KOPT-K1 (cell line): ENCODE measurements around the gene PPP1R2B.

Source experiments
- H3K27ac ChIP-seq: fragments of 200-600 bp; sonication (generic); 2 replicates; pipeline ENCODE4 v1.5.1; 2016; ENCODE audit warnings: antibody characterized with exemption, mild to moderate bottlenecking, low read depth, low read length; ENCODE audit not compliant: poor library complexity, severe bottlenecking
- H3K36me3 ChIP-seq: fragments of 200-600 bp; sonication (generic); 2 replicates; pipeline ENCODE4 v1.5.1; 2017; ENCODE audit warnings: antibody characterized with exemption, mild to moderate bottlenecking, low read length, moderate library complexity; ENCODE audit not compliant: insufficient read depth
- H3K9me3 ChIP-seq: fragments of 200-600 bp; sonication (generic); 2 replicates; pipeline ENCODE4 v1.5.1; 2017; ENCODE audit warnings: antibody characterized with exemption, low read length, mild to moderate bottlenecking; ENCODE audit not compliant: insufficient read depth, poor library complexity, severe bottlenecking

Gene PPP1R2B

GRCh38 chr5:156850206-156850751, at the start of gene PPP1R2B:
PPP1R2B (plus strand) TSS chr5:156850295; CDS start chr5:156850563, 268 bp downstream.
- Histone ChIP-seq H3K27ac (no peak within 1 kb of the TSS), H3K36me3 (no peaks in the 10 kb centered on the region), H3K9me3 (peaks cover 3% of the 10 kb centered on the region)

- Histone ChIP-seq H3K36me3 (no peaks in the 10 kb centered on the region), H3K9me3 (no peaks in the 10 kb centered on the region), H3K27ac (no peak overlapping the region)
Observed at GRCh38 chr5:156800929-156801328, 49.2 kb upstream of the PPP1R2B start.

- Histone ChIP-seq H3K36me3 (no peaks in the 10 kb centered on the region), H3K27ac (no peak overlapping the region), H3K9me3 (no peaks in the 10 kb centered on the region)
Observed at GRCh38 chr5:156802501-156802900, 47.6 kb upstream of the PPP1R2B start.

- Histone ChIP-seq H3K36me3 (no peaks in the 10 kb centered on the region), H3K27ac (no peak overlapping the region), H3K9me3 (no peaks in the 10 kb centered on the region)
Observed at GRCh38 chr5:156803404-156803803, 46.7 kb upstream of the PPP1R2B start.

- no peak overlapping the region for H3K27ac ChIP-seq
- H3K9me3 ChIP-seq, result no peaks in the 10 kb centered on the region
- H3K36me3 ChIP-seq, result no peaks in the 10 kb centered on the region
Observed at GRCh38 chr5:156812959-156813358, 37.1 kb upstream of the PPP1R2B start.

DNA sequence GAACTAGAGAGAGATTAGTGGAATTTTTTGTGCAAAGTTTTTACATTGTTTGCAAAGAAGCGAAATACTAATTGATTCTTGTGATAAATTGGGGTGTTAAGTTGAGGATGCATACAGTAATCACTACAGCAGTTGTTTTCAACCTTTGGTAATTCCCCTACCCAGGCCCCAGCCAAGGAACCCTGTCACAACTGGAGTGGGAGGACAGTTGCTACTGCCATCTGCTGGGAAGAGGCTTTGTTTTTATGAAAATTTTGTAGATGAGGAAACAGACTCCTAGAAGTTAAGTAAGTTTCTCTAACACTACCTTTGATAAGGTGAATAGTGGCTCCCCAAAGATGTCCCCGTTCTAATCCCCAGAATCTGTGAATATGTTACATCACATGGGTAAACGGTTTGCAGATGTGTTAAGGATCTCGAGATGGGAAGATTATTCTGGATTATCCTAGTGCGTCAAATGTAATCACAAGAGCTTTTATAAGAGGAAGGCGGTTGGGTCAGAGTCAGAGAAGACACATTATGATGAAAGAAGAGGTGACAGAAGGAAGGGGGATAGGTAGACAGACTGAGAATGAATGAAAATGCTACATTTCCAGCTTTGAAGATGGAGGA, 34.0 kb upstream of the PPP1R2B start:
- no peaks in the 10 kb centered on the region for H3K9me3 ChIP-seq
- no peaks in the 10 kb centered on the region for H3K36me3 ChIP-seq
- H3K27ac ChIP-seq, result no peak overlapping the region

DNA sequence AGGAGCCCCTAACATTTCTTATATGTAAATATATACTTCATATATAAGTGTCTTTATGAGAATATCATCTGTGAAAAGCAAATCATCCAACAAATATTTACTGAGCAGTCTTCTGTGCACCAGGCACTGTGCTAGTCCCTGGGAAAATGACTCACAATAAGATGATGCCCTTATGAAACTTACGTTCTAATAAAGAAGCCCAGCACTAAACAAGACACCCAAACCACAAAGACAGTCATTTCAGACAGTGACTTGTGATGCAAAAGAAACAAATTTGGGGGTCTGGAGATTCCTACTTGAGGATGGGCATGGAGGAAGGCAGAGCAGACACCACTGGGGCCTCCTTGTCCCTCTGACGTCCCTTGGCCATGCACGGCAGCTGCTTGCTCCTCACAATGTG, 30.6 kb upstream of the PPP1R2B start:
- no peaks in the 10 kb centered on the region for H3K9me3 ChIP-seq
- H3K36me3 ChIP-seq, result no peaks in the 10 kb centered on the region
- H3K27ac ChIP-seq, result no peak overlapping the region

- H3K27ac ChIP-seq, result no peak overlapping the region
- no peaks in the 10 kb centered on the region for H3K36me3 ChIP-seq
- H3K9me3 ChIP-seq, result no peaks in the 10 kb centered on the region
Observed at GRCh38 chr5:156819967-156820581, 30.0 kb upstream of the PPP1R2B start.

- Histone ChIP-seq H3K36me3 (no peaks in the 10 kb centered on the region), H3K27ac (no peak overlapping the region), H3K9me3 (no peaks in the 10 kb centered on the region)
Observed at GRCh38 chr5:156824241-156824640, 25.9 kb upstream of the PPP1R2B start.

GRCh38 chr5:156824800-156825199, 25.3 kb upstream of the PPP1R2B start:
- H3K36me3 ChIP-seq, result no peaks in the 10 kb centered on the region
- no peaks in the 10 kb centered on the region for H3K9me3 ChIP-seq
- H3K27ac ChIP-seq, result no peak overlapping the region

- no peak overlapping the region for H3K27ac ChIP-seq
- no peaks in the 10 kb centered on the region for H3K9me3 ChIP-seq
- no peaks in the 10 kb centered on the region for H3K36me3 ChIP-seq
Observed at GRCh38 chr5:156825688-156826087, 24.4 kb upstream of the PPP1R2B start.

DNA sequence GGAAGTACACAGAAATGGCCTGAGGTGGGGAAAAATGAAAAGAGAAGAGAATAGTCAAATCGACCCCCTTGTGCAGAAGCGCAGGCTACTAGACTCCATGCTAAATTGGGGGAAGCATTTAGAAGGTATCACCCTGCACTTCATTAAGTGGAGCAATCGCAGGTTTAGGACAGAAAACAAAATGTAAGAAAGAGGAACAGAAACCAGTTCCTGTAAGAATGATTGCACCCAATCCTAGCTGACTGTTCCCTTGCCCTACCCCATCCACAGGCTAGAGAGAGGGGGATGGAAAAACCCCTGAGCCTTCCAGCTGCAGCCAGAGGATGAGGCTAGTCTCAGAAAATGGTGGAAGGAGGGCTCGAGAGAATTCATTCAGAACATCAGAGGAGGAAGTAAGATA, 23.9 kb upstream of the PPP1R2B start:
- Histone ChIP-seq H3K27ac (no peak overlapping the region), H3K36me3 (no peaks in the 10 kb centered on the region), H3K9me3 (no peaks in the 10 kb centered on the region)

- no peaks in the 10 kb centered on the region for H3K36me3 ChIP-seq
- no peak overlapping the region for H3K27ac ChIP-seq
- H3K9me3 ChIP-seq, result no peaks in the 10 kb centered on the region
Observed at GRCh38 chr5:156834916-156835315, 15.2 kb upstream of the PPP1R2B start.

- no peaks in the 10 kb centered on the region for H3K9me3 ChIP-seq
- H3K36me3 ChIP-seq, result no peaks in the 10 kb centered on the region
- H3K27ac ChIP-seq, result no peak overlapping the region
Observed at GRCh38 chr5:156835905-156836304, 14.2 kb upstream of the PPP1R2B start.

- Histone ChIP-seq H3K9me3 (no peaks in the 10 kb centered on the region), H3K36me3 (no peaks in the 10 kb centered on the region), H3K27ac (no peak overlapping the region)
Observed at GRCh38 chr5:156836846-156837245, 13.2 kb upstream of the PPP1R2B start.

DNA sequence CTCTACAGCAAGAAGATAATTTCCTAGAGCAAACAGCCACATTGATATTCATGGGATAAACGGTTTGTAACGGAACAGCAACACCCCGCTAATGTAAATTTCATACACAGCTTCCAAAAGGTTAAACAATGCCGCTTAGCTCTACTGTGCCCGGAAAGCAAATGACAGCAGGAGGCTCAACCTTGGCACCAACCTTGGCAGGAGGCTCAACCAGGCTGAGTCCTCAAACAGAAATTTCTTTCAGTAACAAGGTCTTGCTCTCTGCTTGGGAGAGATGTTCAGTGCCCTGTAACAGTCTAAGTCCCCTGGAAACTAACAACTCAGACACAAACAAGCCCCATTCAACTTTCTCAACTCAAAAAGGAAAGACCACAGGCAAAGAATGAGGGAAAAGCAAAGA, 11.1 kb upstream of the PPP1R2B start:
- no peak overlapping the region for H3K27ac ChIP-seq
- H3K36me3 ChIP-seq, result no peaks in the 10 kb centered on the region
- no peaks in the 10 kb centered on the region for H3K9me3 ChIP-seq
